Stomach (tissue), 9 donors: ENCODE data around the gene DOCK9. TPM values are rescaled to one million over a fixed set of nuclear protein-coding genes. Genes with fewer than 3 reads are reported as not detected.

Experiments used
- DNase-seq, 2 donors: peaks; one replicate each; pipeline versions ENCODE4 v3.0.0 to v3.0.0-alpha.2; 2013 to 2019
- H3K27ac ChIP-seq, 5 donors: fragments of 200-600 bp in 4 of 5; sonication (generic) in 4 of 5; one replicate each; pipeline ENCODE4 v1.5.1; 2013 to 2019; ENCODE audit warnings: mild to moderate bottlenecking in 1 of 5, moderate library complexity in 1 of 5
- H3K27me3 ChIP-seq, 3 donors: fragments of 200-600 bp; sonication (generic); one replicate each; pipeline ENCODE4 v1.5.1; 2017 to 2019; ENCODE audit warnings: mixed run types in 1 of 3
- H3K36me3 ChIP-seq, 4 donors: fragments of 200-600 bp; sonication (generic); 1 replicate in 3 of 4; 2 replicates in 1 of 4; pipeline ENCODE4 v1.5.1; 2016 to 2019
- H3K4me1 ChIP-seq, 4 donors: fragments of 200-600 bp; sonication (generic); one replicate each; pipeline ENCODE4 v1.5.1; 2016 to 2019
- H3K4me3 ChIP-seq, 4 donors: fragments of 200-600 bp; sonication (generic) in 3 of 4; one replicate each; pipeline ENCODE4 v1.5.1; 2016 to 2019; ENCODE audit warnings: mild to moderate bottlenecking in 1 of 4
- H3K9me3 ChIP-seq, 4 donors: fragments of 200-600 bp; sonication (generic); one replicate each; pipeline ENCODE4 v1.5.1; 2016 to 2019
- EP300 ChIP-seq: sonication (generic); formaldehyde crosslinking; IDR thresholded peaks from one replicate; pipeline ENCODE4 v1.6.1; 2017; ENCODE audit warnings: antibody characterized with exemption
- POLR2A ChIP-seq, 4 donors: fragments of 450-650 bp; IDR thresholded peaks; one replicate each; pipeline ENCODE4 v1.6.1; 2016; ENCODE audit warnings: antibody characterized with exemption in 4 of 4, control low read depth in 2 of 4, mild to moderate bottlenecking in 1 of 4, moderate library complexity in 1 of 4
- POLR2AphosphoS5 ChIP-seq, 3 donors: sonication (generic); formaldehyde crosslinking; IDR thresholded peaks; one replicate each; pipeline ENCODE4 v1.6.1; 2016; ENCODE audit warnings: antibody characterized with exemption in 3 of 3
- WGBS, 5 donors: extraction: QIAGEN DNeasy Blood & Tissue Kit in 3 of 5; methylation state at CpG; one replicate each; pipeline versions ENCODE4 v1.1.5 to v1.1.7; 2013 to 2018; 5-methylcytosine and 5-hydroxymethylcytosine counted together
- intact Hi-C: fragments of 100-400 bp; cut with DNase I; formaldehyde crosslinking; loops from one replicate; pipeline ENCODE4 v1.15.1; 2023; ENCODE audit warnings: low total_unique reads
- polyA plus RNA-seq, 3 donors: library from polyadenylated mRNA; stranded (reverse); fragments of 200-250 nt; gene quantifications; one replicate each; pipeline ENCODE4 v1.2.3, GENCODE V29; 2013
- total RNA-seq, 5 donors: library from RNA; depleted of rRNA; stranded (reverse); fragments of >200 nt; gene quantifications; one replicate each; pipeline versions ENCODE4 v1.1.0 to v1.2.3, GENCODE V29; 2014 to 2016
- TF ChIP-seq, protein P1 (sequence below), 7 experiments: fragments of 450-650 bp in 4 of 7; fragments of 200-600 bp in 3 of 7; sonication (generic) in 3 of 7; IDR thresholded peaks; one replicate each; pipeline ENCODE4 v1.5.1; 2016 to 2019; ENCODE audit warnings: antibody characterized with exemption in 7 of 7, control low read depth in 2 of 7, mild to moderate bottlenecking in 1 of 7
- donor health status: healthy with polysubstance abuse.
- donor health status: Bipolar disorder and iron deficiency.
- donor health status: healthy.

Gene DOCK9
- total and polyA plus RNA-seq, 8 donors = 8.7 to 97.9 (median 49.2) TPM

GRCh38 chr13:98772794-98773452 lies 204.9 kb downstream of the DOCK9 start:
- TF ChIP-seq EP300 = no peak
- no peak for TF ChIP-seq POLR2AphosphoS5 (IDR thresholded peaks at IDR 0.05)
- TF ChIP-seq, protein P1, sequence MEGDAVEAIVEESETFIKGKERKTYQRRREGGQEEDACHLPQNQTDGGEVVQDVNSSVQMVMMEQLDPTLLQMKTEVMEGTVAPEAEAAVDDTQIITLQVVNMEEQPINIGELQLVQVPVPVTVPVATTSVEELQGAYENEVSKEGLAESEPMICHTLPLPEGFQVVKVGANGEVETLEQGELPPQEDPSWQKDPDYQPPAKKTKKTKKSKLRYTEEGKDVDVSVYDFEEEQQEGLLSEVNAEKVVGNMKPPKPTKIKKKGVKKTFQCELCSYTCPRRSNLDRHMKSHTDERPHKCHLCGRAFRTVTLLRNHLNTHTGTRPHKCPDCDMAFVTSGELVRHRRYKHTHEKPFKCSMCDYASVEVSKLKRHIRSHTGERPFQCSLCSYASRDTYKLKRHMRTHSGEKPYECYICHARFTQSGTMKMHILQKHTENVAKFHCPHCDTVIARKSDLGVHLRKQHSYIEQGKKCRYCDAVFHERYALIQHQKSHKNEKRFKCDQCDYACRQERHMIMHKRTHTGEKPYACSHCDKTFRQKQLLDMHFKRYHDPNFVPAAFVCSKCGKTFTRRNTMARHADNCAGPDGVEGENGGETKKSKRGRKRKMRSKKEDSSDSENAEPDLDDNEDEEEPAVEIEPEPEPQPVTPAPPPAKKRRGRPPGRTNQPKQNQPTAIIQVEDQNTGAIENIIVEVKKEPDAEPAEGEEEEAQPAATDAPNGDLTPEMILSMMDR (IDR thresholded peaks at IDR 0.05) = no peak
- TF ChIP-seq POLR2A (IDR thresholded peaks at IDR 0.05) = no peak
- H3K27ac ChIP-seq = no peak overlapping the region
- peaks cover 0 to 4% (median 0%) of the 10 kb centered on the region in 3 donors for H3K27me3 ChIP-seq
- WGBS, 5 donors = 76 to 87% (median 83%) methylated on average over 12 of the region's 12 CpGs
- no peak for DNase-seq
- intact Hi-C loops = no loop called here
- no peak overlapping the region for H3K4me3 ChIP-seq
- H3K36me3 ChIP-seq = no peaks in the 10 kb centered on the region
- no peaks in the 10 kb centered on the region for H3K9me3 ChIP-seq
- H3K4me1 ChIP-seq = no peaks in the 10 kb centered on the region

DNA sequence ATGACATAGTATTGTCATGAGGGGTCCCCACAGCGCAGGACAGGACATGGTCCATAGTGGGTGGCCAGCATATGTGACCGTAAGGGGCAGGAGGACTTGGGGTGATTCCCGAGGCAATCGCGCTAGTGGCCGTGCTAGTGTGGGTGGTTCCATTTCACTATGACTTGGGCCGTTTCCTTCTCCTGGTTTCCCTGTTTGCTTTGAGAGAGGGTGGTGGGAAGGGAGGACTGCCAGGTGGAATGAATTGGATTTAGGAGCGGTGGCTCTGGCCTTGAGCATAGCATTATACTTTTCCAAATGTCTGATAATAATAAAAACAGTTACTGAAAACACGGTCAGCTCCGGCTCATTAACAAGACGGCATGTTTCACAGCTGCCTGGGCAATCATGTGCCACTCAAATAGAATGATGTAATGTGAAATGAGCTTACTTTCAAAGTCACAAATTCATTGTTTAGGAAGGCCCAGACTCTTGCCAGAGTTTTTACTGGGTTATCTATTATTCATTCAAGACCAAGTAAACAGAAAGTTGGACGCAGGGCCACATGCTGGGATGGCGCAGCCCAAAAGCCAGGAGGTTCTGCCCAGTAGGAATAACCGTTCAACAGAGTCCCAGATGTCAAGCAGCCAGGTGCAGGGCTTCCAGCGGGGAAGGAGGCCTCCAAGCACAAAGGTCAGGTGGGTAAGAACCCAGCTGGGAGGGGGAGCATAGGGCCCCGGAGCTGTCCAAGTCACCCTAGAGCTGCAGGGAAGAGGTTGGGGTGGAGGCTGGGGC lies 205.8 kb downstream of the DOCK9 start:
- Histone ChIP-seq H3K36me3 (no peaks in the 10 kb centered on the region), H3K27ac (no peak overlapping the region), H3K4me3 (no peak overlapping the region), H3K4me1 (no peaks in the 10 kb centered on the region), H3K27me3 (peaks cover 0 to 6% (median 3%) of the 10 kb centered on the region in 3 donors), H3K9me3 (no peaks in the 10 kb centered on the region)
- 53 to 71% (median 62%) methylated on average over 16 of the region's 16 CpGs for WGBS, 5 donors
- TF ChIP-seq POLR2A (IDR thresholded peaks at IDR 0.05) (no peak), POLR2AphosphoS5 (IDR thresholded peaks at IDR 0.05) (no peak), EP300 (no peak)
- TF ChIP-seq, protein P1 (IDR thresholded peaks at IDR 0.05) = no peak
- peak; percentile 12 to 32 for DNase-seq
- intact Hi-C loops = no loop called here

GRCh38 chr13:98769736-98770135 lies 208.1 kb downstream of the DOCK9 start:
- WGBS, 5 donors = 44 to 87% (median 80%) methylated on average over 7 of the region's 7 CpGs
- TF ChIP-seq, protein P1 (IDR thresholded peaks at IDR 0.05) = no peak
- TF ChIP-seq POLR2A (IDR thresholded peaks at IDR 0.05) (no peak), POLR2AphosphoS5 (IDR thresholded peaks at IDR 0.05) (no peak)
- no peak overlapping the region for H3K27ac ChIP-seq
- H3K9me3 ChIP-seq = no peaks in the 10 kb centered on the region
- H3K4me1 ChIP-seq = peaks cover 0 to 9% (median 0%) of the 10 kb centered on the region in 4 donors
- no peaks in the 10 kb centered on the region for H3K36me3 ChIP-seq
- H3K27me3 ChIP-seq = peaks cover 0 to 9% (median 3%) of the 10 kb centered on the region in 3 donors
- DNase-seq = no peak
- no peak overlapping the region for H3K4me3 ChIP-seq
- intact Hi-C loops = no loop called here

GRCh38 chr13:98768522-98768921 lies 209.3 kb downstream of the DOCK9 start:
- intact Hi-C loops = no loop called here
- DNase-seq = no peak
- H3K4me3 ChIP-seq = no peak overlapping the region
- H3K9me3 ChIP-seq = no peaks in the 10 kb centered on the region
- peaks cover 0 to 9% (median 0%) of the 10 kb centered on the region in 4 donors for H3K4me1 ChIP-seq
- 81 to 88% (median 83%) methylated on average over 4 of the region's 4 CpGs for WGBS, 5 donors
- peaks cover 0 to 5% (median 3%) of the 10 kb centered on the region in 3 donors for H3K27me3 ChIP-seq
- TF ChIP-seq, protein P1 (IDR thresholded peaks at IDR 0.05) = no peak
- TF ChIP-seq EP300 (no peak), POLR2A (IDR thresholded peaks at IDR 0.05) (no peak)
- H3K36me3 ChIP-seq = no peaks in the 10 kb centered on the region
- no peak overlapping the region for H3K27ac ChIP-seq
